K562 (cell line): ENCODE results near the gene ARF1. TPM values are rescaled to one million over a fixed set of nuclear protein-coding genes. Genes with fewer than 3 reads are reported as not detected.

ENCODE experiments used
- ATAC-seq: fragments of 200-7000 bp; cut with Tn5 transposase; 3 replicates; pipeline ENCODE4 v1.9.1; 2020; ENCODE audit warnings: moderate library complexity
- BruUV-seq: library from RNA; stranded (reverse); fragments of 400-500 nt; replicated peaks from 2 replicates; lab custom pipeline; 2021; lab: Mats Ljungman, UMichigan
- CTCF ChIA-PET: fragments of 300-600 bp; formaldehyde crosslinking; extraction: SDS; loops from one replicate; lab custom pipeline; 2021; ENCODE audit warnings: low intra/inter-chr PET ratio; lab: Yijun Ruan, JAX
- POLR2A ChIA-PET: fragments of 300-600, 350-650 bp; sonication (Branson Sonifier 250); formaldehyde crosslinking; extraction: SDS; loops from one replicate; lab custom pipeline; 2021; ENCODE audit warnings: antibody characterized with exemption, inconsistent platforms; lab: Yijun Ruan, JAX
- DNase-seq, 4 experiments: peaks; one replicate each; pipeline versions ENCODE4 v3.0.0 to v3.0.0-alpha.2; 2011 to 2018; ENCODE audit warnings: low spot score in 3 of 4, mixed read lengths in 3 of 4; ENCODE audit errors: extremely low read depth in 1 of 4
- FAIRE-seq: peaks from 2 replicates; lab custom pipeline; 2011; peaks lifted over from hg19 to GRCh38; lab: Jason Lieb, UNC
- H2AFZ ChIP-seq: 2 replicates; pipeline ENCODE4 v1.6.0; 2011; ENCODE audit warnings: low read depth, low read length, control low read depth, inconsistent platforms
- H3K27ac ChIP-seq: fragments of 200-600 bp; 3 replicates; pipeline ENCODE4 v1.8.0; 2011; ENCODE audit warnings: low read depth, mild to moderate bottlenecking, control low read depth, inconsistent platforms, low read length, moderate library complexity, mixed read lengths; ENCODE audit errors: extremely low read depth
- H3K27me3 ChIP-seq, 2 experiments: fragments of 300-600 bp in 1 of 2; 2 replicates in 1 of 2; 3 replicates in 1 of 2; pipeline versions ENCODE4 v1.6.0 to v1.8.0; 2011; ENCODE audit warnings: inconsistent platforms in 2 of 2, low read length in 2 of 2, mild to moderate bottlenecking in 1 of 2, mixed read lengths in 1 of 2, moderate library complexity in 1 of 2; ENCODE audit not compliant: control insufficient read depth in 2 of 2, insufficient read depth in 2 of 2
- H3K36me3 ChIP-seq: fragments of 300-600 bp; 3 replicates; pipeline ENCODE4 v1.8.0; 2011; ENCODE audit warnings: mild to moderate bottlenecking, low read length, inconsistent platforms; ENCODE audit not compliant: control insufficient read depth, insufficient read depth
- H3K4me1 ChIP-seq, 2 experiments: fragments of 200-600 bp in 1 of 2; replicated peaks in 1 of 2; 2 replicates in 1 of 2; 3 replicates in 1 of 2; pipeline versions ENCODE4 v1.5.1 to v1.8.0; 2011; ENCODE audit warnings: inconsistent platforms in 2 of 2, low read length in 2 of 2, mild to moderate bottlenecking in 1 of 2, mixed read lengths in 1 of 2, moderate library complexity in 1 of 2; ENCODE audit not compliant: control insufficient read depth in 2 of 2, insufficient read depth in 2 of 2
- H3K4me2 ChIP-seq: 2 replicates; pipeline ENCODE4 v1.6.1; 2011; ENCODE audit warnings: low read length, control low read depth, inconsistent platforms, mixed read lengths; ENCODE audit not compliant: insufficient read depth
- H3K4me3 ChIP-seq: fragments of 200-600 bp; sonication (generic), shearing (Covaris generic); 2 replicates; pipeline ENCODE4 v1.5.1; 2016; ENCODE audit warnings: control low read depth, inconsistent platforms
- H3K79me2 ChIP-seq: fragments of 200-600 bp; 3 replicates; pipeline ENCODE4 v1.8.0; 2011; ENCODE audit warnings: low read length, inconsistent platforms; ENCODE audit not compliant: control insufficient read depth, insufficient read depth
- H3K9ac ChIP-seq, 2 experiments: 2 replicates each; pipeline versions ENCODE4 v1.6.0 to v1.6.1; 2011; ENCODE audit warnings: low read depth in 2 of 2, low read length in 2 of 2, control low read depth in 1 of 2, inconsistent platforms in 1 of 2, mild to moderate bottlenecking in 1 of 2, mixed read lengths in 1 of 2; ENCODE audit not compliant: insufficient read depth in 1 of 2
- H3K9me1 ChIP-seq: one replicate; pipeline ENCODE4 v1.6.0; 2011; ENCODE audit warnings: inconsistent platforms, mild to moderate bottlenecking, low read length, moderate library complexity; ENCODE audit not compliant: control insufficient read depth, insufficient read depth
- H3K9me3 ChIP-seq: replicated peaks from 2 replicates; pipeline ENCODE4 v1.5.1; 2011; ENCODE audit warnings: low read depth, low read length, inconsistent platforms; ENCODE audit not compliant: control insufficient read depth, insufficient read depth
- H4K20me1 ChIP-seq: replicated peaks from 2 replicates; pipeline ENCODE4 v1.6.1; 2011; ENCODE audit warnings: low read length, inconsistent platforms, mixed read lengths; ENCODE audit not compliant: control insufficient read depth, insufficient read depth
- BRF2 ChIP-seq: IDR thresholded peaks from 3 replicates; pipeline ENCODE4 v1.6.1; 2011; ENCODE audit warnings: borderline replicate concordance, mild to moderate bottlenecking; ENCODE audit not compliant: insufficient read length, insufficient read depth
- CC2D1A ChIP-seq: fragments of 450-650 bp; IDR thresholded peaks from 2 replicates; pipeline ENCODE4 v1.6.1; 2017; ENCODE audit warnings: mild to moderate bottlenecking
- NR1H2 ChIP-seq: sonication (generic); formaldehyde crosslinking; IDR thresholded peaks from 2 replicates; pipeline ENCODE4 v1.4.0; 2020; ENCODE audit warnings: mild to moderate bottlenecking, missing genetic modification reagents
- NR2C1 ChIP-seq, 2 experiments: fragments of 450-650 bp; IDR thresholded peaks; 2 replicates each; pipeline ENCODE4 v1.6.1; 2017; ENCODE audit warnings: mild to moderate bottlenecking in 2 of 2, antibody characterized with exemption in 1 of 2, inconsistent platforms in 1 of 2, missing compliant biosample characterization in 1 of 2, missing genetic modification characterization in 1 of 2
- PHF20 ChIP-seq: fragments of 450-650 bp; IDR thresholded peaks from 2 replicates; pipeline ENCODE4 v1.6.1; 2018; ENCODE audit not compliant: partially characterized antibody
- SMARCC2 ChIP-seq: fragments of 450-650 bp; IDR thresholded peaks from 2 replicates; pipeline ENCODE4 v1.6.1; 2017; ENCODE audit warnings: antibody characterized with exemption, moderate library complexity, mild to moderate bottlenecking, low read depth
- TCF3 ChIP-seq: sonication (generic); formaldehyde crosslinking; IDR thresholded peaks from 2 replicates; pipeline ENCODE4 v1.4.0; 2020; ENCODE audit warnings: mild to moderate bottlenecking, missing genetic modification reagents
- ZNF217 ChIP-seq: sonication (generic); formaldehyde crosslinking; IDR thresholded peaks from 2 replicates; pipeline ENCODE4 v1.8.0; 2022; ENCODE audit warnings: mild to moderate bottlenecking, missing genetic modification reagents
- ZNF282 ChIP-seq: sonication (generic); formaldehyde crosslinking; IDR thresholded peaks from 2 replicates; pipeline ENCODE4 v1.8.1; 2023; ENCODE audit warnings: missing genetic modification reagents
- ZNF324 ChIP-seq: fragments of 250-450 bp; sonication (Bioruptor Pico); IDR thresholded peaks from 2 replicates; pipeline ENCODE4 v1.4.0; 2020; ENCODE audit warnings: mild to moderate bottlenecking
- WGBS: fragments of 100-300 bp; shearing (Covaris generic); methylation state at CpG from one replicate; pipeline ENCODE4 v1.1.6; 2016; ENCODE audit warnings: low coverage, mixed read lengths; ENCODE audit not compliant: insufficient coverage; ENCODE audit errors: missing lambda C conversion rate; 5-methylcytosine and 5-hydroxymethylcytosine counted together
- in situ Hi-C: fragments of 300-500 bp; cut with MboI; formaldehyde crosslinking; loops from 4 replicates; pipeline ENCODE4 v1.15.0; 2018; ENCODE audit warnings: inconsistent platforms, mixed read lengths
- intact Hi-C: fragments of 100-400 bp; cut with micrococcal nuclease; formaldehyde crosslinking; loops from 2 replicates; pipeline ENCODE4 v1.14.2; 2022
- polyA plus RNA-seq, 8 experiments: library from polyadenylated mRNA; depleted of rRNA in 4 of 8; stranded (reverse) in 5 of 8; unstranded in 3 of 8; fragments of >200 nt; fragmentation: Nextera tagmentation in 2 of 8; fragmentation: Illumina TruSeq in 1 of 8; extraction: Ambion mirVana in 2 of 8; extraction: Trizol in 1 of 8; gene quantifications; 2 replicates each; pipeline versions ENCODE4 v1.2.1 to v1.2.3, GENCODE V29; 2011 to 2014; ENCODE audit warnings: inconsistent platforms in 1 of 8, missing spikeins in 1 of 8
- total RNA-seq, 7 experiments: library from RNA; depleted of rRNA in 6 of 7; stranded (reverse); fragments of >200 nt in 6 of 7; fragmentation: Illumina TruSeq in 2 of 7; extraction: Trizol in 2 of 7; gene quantifications; 2 replicates each; pipeline versions ENCODE4 v1.2.1 to v1.2.3, GENCODE V29; 2011 to 2021; ENCODE audit warnings: low replicate concordance in 1 of 7

Gene ARF1
- total and polyA plus RNA-seq, 9 of the 15 experiments (the other 6 are each of a cell fraction or from before 2014, with no cell fraction given): 69.8 to 593 (median 325) TPM

- Histone ChIP-seq H3K4me3 (no peak overlapping the region), H4K20me1 (0 out of 2 replicates have a peak, but pooled peaks cover 2% of the 10 kb centered on the region), H3K36me3 (no peaks in the 10 kb centered on the region), H3K9me1 (no peaks in the 10 kb centered on the region), H2AFZ (no peak overlapping the region), H3K79me2 (no peaks in the 10 kb centered on the region), H3K4me1 (peaks cover 0 to 9% of the 10 kb centered on the region in 2 experiments; a peak in 1 of 5 replicates), H3K9ac (peak overlapping the region in 1 of 2 experiments; percentile 39; a peak in 1 of 4 replicates), H3K27ac (no peak overlapping the region), H3K4me2 (no peak overlapping the region), H3K9me3 (no peaks in the 10 kb centered on the region), H3K27me3 (peaks cover 39 to 53% of the 10 kb centered on the region in 2 experiments)
- intact Hi-C loops: no loop called here
- in situ Hi-C loops: no loop called here
- no TSS peak for BruUV-seq
- no peak for ATAC-seq
- ChIA-PET CTCF (no interaction called here), POLR2A (interaction anchor here (1.4 kb wide), 1 partner anchor 31 kb away, joined by 4 read pairs; the partner anchor contains the start of gene ARF1)
- FAIRE-seq: no peak
- TF ChIP-seq SMARCC2 (no peak), NR2C1 (IDR thresholded peaks at IDR 0.05) (no peak), NR2C1 (tag; IDR thresholded peaks at IDR 0.05) (no peak), PHF20 (no peak), BRF2 (no peak), TCF3 (CRISPR knock-in tag) (no peak), NR1H2 (CRISPR knock-in tag) (no peak), ZNF217 (CRISPR knock-in tag) (no peak), ZNF282 (CRISPR knock-in tag) (no peak), CC2D1A (no peak), ZNF324 (CRISPR knock-in tag) (no peak)
- no peak for DNase-seq
- 3% methylated on average over 30 of the region's 30 CpGs for WGBS
Measured at GRCh38 chr1:228050571-228051231, 31.8 kb upstream of the ARF1 start.
